Endothelial cell (in vitro differentiated cells): ENCODE results near the gene ELL3. TPM values are rescaled to one million over a fixed set of nuclear protein-coding genes. Genes with fewer than 3 reads are reported as not detected.
"Not testable (repeated sequence)": the region's sequence is repeated elsewhere in the genome, so short reads cannot be mapped to it uniquely, and the experiment has no call there.

Experiments used
- DNase-seq: peaks from one replicate; pipeline ENCODE4 v3.0.0; 2021; ENCODE audit warnings: low spot score
- H3K27ac Mint-ChIP-seq: one replicate; pipeline ENCODE4 v1.8.0; 2021; ENCODE audit warnings: mixed read lengths, inconsistent platforms; ENCODE audit not compliant: unreplicated experiment
- H3K27me3 Mint-ChIP-seq: one replicate; pipeline ENCODE4 v1.8.0; 2021; ENCODE audit warnings: mild to moderate bottlenecking, moderate library complexity, mixed read lengths, inconsistent platforms; ENCODE audit not compliant: unreplicated experiment
- H3K36me3 Mint-ChIP-seq: one replicate; pipeline ENCODE4 v1.8.0; 2021; ENCODE audit warnings: mild to moderate bottlenecking, low read depth, mixed read lengths, inconsistent platforms; ENCODE audit not compliant: unreplicated experiment
- H3K4me1 Mint-ChIP-seq: one replicate; pipeline ENCODE4 v1.8.0; 2021; ENCODE audit warnings: mild to moderate bottlenecking, mixed read lengths, inconsistent platforms; ENCODE audit not compliant: unreplicated experiment
- H3K4me3 Mint-ChIP-seq: one replicate; pipeline ENCODE4 v1.8.0; 2021; ENCODE audit warnings: mild to moderate bottlenecking, mixed read lengths, inconsistent platforms; ENCODE audit not compliant: unreplicated experiment
- H3K9me3 Mint-ChIP-seq: one replicate; pipeline ENCODE4 v1.8.0; 2021; ENCODE audit warnings: mixed read lengths, inconsistent platforms; ENCODE audit not compliant: unreplicated experiment
- total RNA-seq: library from RNA; stranded (reverse); fragmentation: NEBNext Ultra II Directional; extraction: Animal tissue kit (Norgen Biotek cat#: 25700); gene quantifications from one replicate; pipeline ENCODE4 v1.2.1, GENCODE V29; 2021; ENCODE audit not compliant: unreplicated experiment
- TF ChIP-seq, protein P1 (sequence below): fragments of 200-600 bp; sonication (generic); IDR thresholded peaks from one replicate; pipeline ENCODE4 v1.5.0; 2021; ENCODE audit warnings: antibody characterized with exemption; ENCODE audit not compliant: unreplicated experiment

ELL3 gene
- total RNA-seq, 1 donor from 2014 or later: 1.9 TPM

DNA sequence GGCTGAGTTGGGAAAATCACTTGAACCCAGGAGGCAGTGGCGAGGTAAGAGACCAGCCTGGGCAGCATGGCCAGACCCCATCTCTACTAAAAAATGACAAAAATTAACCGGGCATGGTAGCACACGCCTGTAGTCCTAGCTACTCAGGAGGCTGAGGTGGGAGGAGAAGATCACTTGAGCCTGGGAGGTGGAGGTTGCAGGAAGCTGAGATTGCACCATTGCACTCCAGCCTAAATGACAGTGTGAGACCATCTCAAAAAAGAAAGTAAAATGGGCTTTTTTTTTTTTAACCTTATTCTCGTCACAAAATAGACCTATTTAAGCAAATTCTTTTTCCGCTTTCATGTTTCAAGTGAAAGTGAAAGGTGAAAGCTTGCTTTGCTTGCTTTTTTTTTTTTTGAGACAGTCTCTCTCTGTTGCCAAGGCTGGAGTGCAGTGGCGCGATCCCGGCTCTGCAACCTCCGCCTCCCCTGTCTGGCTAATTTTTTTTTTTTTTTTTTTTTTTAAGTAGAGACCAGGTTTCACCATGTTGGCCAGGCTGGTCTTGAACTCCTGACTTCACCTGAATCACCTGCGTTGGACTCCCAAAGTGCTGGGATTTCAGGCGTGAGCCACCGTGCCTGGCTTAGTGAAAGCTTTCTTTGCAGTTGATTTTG, 26.9 kb downstream of the ELL3 start:
- Mint-ChIP-seq H3K27ac (no peak overlapping the region), H3K4me3 (no peak overlapping the region), H3K36me3 (peaks cover 18% of the 10 kb centered on the region), H3K27me3 (peaks cover 7% of the 10 kb centered on the region), H3K9me3 (no peaks in the 10 kb centered on the region), H3K4me1 (peaks cover 23% of the 10 kb centered on the region)
- TF ChIP-seq, protein P1, sequence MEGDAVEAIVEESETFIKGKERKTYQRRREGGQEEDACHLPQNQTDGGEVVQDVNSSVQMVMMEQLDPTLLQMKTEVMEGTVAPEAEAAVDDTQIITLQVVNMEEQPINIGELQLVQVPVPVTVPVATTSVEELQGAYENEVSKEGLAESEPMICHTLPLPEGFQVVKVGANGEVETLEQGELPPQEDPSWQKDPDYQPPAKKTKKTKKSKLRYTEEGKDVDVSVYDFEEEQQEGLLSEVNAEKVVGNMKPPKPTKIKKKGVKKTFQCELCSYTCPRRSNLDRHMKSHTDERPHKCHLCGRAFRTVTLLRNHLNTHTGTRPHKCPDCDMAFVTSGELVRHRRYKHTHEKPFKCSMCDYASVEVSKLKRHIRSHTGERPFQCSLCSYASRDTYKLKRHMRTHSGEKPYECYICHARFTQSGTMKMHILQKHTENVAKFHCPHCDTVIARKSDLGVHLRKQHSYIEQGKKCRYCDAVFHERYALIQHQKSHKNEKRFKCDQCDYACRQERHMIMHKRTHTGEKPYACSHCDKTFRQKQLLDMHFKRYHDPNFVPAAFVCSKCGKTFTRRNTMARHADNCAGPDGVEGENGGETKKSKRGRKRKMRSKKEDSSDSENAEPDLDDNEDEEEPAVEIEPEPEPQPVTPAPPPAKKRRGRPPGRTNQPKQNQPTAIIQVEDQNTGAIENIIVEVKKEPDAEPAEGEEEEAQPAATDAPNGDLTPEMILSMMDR: no peak
- no peak for DNase-seq

GRCh38 chr15:43748376-43748775, 28.4 kb downstream of the ELL3 start:
- Mint-ChIP-seq H3K27ac (no peak overlapping the region), H3K36me3 (peaks cover 13% of the 10 kb centered on the region), H3K4me3 (peak overlapping the region; percentile 99), H3K9me3 (no peaks in the 10 kb centered on the region), H3K27me3 (peaks cover 7% of the 10 kb centered on the region), H3K4me1 (peaks cover 23% of the 10 kb centered on the region)
- no peak for DNase-seq
- TF ChIP-seq, protein P1: no peak

DNA sequence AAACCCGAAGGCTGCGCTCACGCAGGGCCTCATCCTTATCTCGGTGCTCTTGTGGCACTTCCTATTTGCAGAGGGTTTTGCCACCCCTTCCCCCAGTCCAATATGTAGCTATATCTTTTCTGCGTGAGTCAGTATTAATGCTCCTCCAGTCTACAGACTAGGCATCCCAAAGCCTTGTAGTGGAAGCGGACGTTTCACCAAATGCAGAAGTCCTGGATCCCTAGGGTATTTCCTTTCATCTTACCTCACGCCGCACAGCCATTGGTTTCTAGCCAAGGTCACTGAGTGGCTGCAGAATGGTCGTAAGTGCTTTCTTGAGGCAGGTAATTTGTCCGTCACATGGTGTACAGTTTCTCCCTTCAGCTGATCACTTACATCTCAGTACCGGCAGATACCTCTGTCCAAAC, 29.9 kb downstream of the ELL3 start:
- not testable (repeated sequence) for H3K9me3 Mint-ChIP-seq, DNase-seq, H3K27me3 Mint-ChIP-seq
- Mint-ChIP-seq H3K36me3 (peaks cover 13% of the 10 kb centered on the region), H3K27ac (peak overlapping the region; percentile 95), H3K4me3 (peak overlapping the region; percentile 99), H3K4me1 (peaks cover 19% of the 10 kb centered on the region)

DNA sequence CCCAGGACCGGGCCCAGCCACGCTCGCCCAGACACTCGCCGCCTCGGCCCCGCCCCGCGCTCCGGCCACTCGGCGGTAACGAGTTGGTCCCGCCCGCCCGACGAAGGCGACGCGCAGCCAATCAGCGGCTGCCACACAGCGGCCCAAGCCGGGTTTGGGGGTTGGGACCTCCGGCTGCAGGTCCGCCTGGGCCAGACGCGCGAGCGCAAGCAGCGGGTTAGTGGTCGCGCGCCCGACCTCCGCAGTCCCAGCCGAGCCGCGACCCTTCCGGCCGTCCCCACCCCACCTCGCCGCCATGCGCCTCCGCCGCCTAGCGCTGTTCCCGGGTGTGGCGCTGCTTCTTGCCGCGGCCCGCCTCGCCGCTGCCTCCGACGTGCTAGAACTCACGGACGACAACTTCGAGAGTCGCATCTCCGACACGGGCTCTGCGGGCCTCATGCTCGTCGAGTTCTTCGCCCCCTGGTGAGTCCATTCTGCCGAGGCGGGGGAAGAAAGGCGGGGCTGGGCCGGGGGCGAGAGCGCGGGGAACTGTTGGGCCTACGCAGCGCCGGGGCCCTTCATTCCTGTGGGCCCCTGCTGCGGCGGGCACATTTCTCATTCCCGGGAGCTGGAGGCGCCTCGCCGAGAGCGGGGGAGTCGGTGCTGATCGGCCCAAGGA, 30.4 kb downstream of the ELL3 start, which contains the start of gene PDIA3:
Gene PDIA3, plus strand, starts transcription at position 194 of the 658 bp plus-strand sequence. Its CDS starts 102 bp downstream, at position 296.
- Mint-ChIP-seq H3K4me3 (peak within 1 kb of the TSS; percentile 99), H3K4me1 (peaks cover 15% of the 10 kb centered on the region), H3K27ac (peak within 1 kb of the TSS; percentile 95), H3K36me3 (peaks cover 13% of the 10 kb centered on the region)
- not testable (repeated sequence) for H3K9me3 Mint-ChIP-seq, H3K27me3 Mint-ChIP-seq
- DNase-seq: peak; percentile 96

DNA sequence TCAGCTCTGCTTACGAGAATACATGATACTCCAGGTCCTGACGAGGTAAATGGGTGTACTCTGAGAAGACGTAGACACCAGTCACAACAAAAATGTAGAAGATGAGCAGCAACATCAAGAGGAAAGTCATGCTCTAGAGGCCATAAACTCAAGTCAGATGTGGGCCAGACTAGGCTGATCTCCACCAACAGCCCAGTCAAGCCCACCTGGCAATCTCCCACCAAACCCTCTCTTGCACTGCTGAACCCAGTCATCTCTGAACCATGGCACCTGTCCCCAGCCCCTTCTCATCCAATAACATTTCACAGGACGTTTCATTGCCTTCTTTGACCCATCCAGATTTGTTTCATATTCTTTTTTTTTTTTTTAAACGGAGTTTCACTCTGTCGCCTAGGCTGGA, 41.4 kb downstream of the ELL3 start:
- DNase-seq: no peak
- Mint-ChIP-seq H3K9me3 (no peaks in the 10 kb centered on the region), H3K4me3 (no peak overlapping the region), H3K4me1 (no peaks in the 10 kb centered on the region), H3K27me3 (peaks cover 2% of the 10 kb centered on the region), H3K36me3 (no peaks in the 10 kb centered on the region), H3K27ac (no peak overlapping the region)
- TF ChIP-seq, protein P1: no peak

- not testable (repeated sequence) for H3K9me3 Mint-ChIP-seq, H3K27ac Mint-ChIP-seq, H3K36me3 Mint-ChIP-seq, H3K4me3 Mint-ChIP-seq, H3K27me3 Mint-ChIP-seq, DNase-seq, H3K4me1 Mint-ChIP-seq
Observed at GRCh38 chr15:43728053-43728725, 48.6 kb downstream of the ELL3 start.

DNA sequence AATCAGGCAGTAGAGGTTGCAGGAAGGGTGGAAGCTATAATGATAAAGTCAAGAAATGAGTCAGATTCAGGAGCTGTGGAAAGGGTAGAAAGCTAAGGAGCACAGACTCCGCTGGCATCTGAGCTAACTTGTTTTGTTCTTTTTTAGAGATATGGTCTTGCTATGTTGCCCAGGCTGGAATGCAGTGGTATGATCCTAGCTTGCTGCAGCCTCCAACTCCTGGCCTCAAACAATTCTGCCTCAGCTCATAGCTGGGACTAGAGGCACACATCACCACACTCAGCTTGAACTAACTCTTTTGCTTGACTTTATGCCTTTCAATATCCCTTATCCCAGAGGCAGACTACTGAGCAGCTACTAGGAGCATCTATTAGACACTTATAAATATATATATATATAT, 50.5 kb downstream of the ELL3 start:
- not testable (repeated sequence) for H3K36me3 Mint-ChIP-seq, H3K4me3 Mint-ChIP-seq, H3K27ac Mint-ChIP-seq, DNase-seq, H3K27me3 Mint-ChIP-seq, H3K4me1 Mint-ChIP-seq, H3K9me3 Mint-ChIP-seq
